ENCODE results near the gene SSR4.

The SSR4 gene

DNA sequence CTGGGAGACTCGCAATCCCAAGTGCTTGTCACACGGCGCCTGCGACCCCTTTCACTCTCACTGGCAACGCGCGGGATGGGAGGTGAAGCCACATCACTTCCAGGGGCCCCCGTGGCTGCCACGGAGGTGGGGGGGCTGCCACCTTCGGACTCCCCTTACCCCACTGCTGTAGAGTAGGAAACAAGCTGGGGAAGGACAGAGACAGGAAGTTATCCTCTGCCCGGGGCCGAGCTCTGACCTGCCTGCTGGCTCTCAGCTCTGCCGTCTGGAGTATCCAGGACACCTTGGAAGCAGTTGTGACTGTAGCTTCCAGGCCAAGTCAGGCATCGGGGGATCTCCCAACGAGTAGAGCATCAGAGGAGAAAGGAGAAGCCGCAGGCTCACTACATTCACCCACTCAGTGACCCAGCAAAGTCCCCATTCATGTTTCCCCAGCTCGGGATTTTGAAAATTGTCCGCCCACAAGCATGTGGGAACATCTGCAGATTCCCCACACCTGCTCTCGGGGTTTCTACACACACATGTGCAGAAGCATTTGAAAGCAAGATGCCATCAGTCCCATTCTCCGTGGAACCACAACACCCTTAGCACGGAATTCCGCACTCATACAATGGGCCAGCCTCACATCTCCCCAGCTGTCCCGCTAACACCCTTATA is 25.0 kb downstream of the SSR4 start:
- no peaks in the 10 kb centered on the region for H3K36me3 ChIP-seq (ENCODE audit: insufficient read depth, low read length)
- no peaks in the 10 kb centered on the region for H3K79me2 ChIP-seq (ENCODE audit: insufficient read depth, low read length)
- no peak for TF ChIP-seq EZH2phosphoT487 (IDR thresholded peaks at IDR 0.05; ENCODE audit: borderline replicate concordance)
- no peak overlapping the region for H3K4me2 ChIP-seq (ENCODE audit: low read depth, low read length, poor library complexity, severe bottlenecking)
- no peak overlapping the region for H3K4me3 ChIP-seq (ENCODE audit: low read length, poor library complexity, severe bottlenecking)
- no peak overlapping the region for H3K9ac ChIP-seq (ENCODE audit: low read depth, low read length, poor library complexity, severe bottlenecking)
- peaks cover 29% of the 10 kb centered on the region for H3K4me1 ChIP-seq (ENCODE audit: insufficient read depth, low read length, poor library complexity, severe bottlenecking)
- no peak overlapping the region for H2AFZ ChIP-seq (ENCODE audit: low read length)
- H4K20me1 ChIP-seq (ENCODE audit: insufficient read depth, low read length, poor library complexity, severe bottlenecking): no peaks in the 10 kb centered on the region
- H3K9me2 ChIP-seq (replicated peaks; ENCODE audit: low read depth, low read length): no peaks in the 10 kb centered on the region
- no peaks in the 10 kb centered on the region for H3K9me3 ChIP-seq (ENCODE audit: insufficient read depth, low read depth, low read length)
- H3F3A ChIP-seq (ENCODE audit: low read depth): no peaks in the 10 kb centered on the region
- H3K27me3 ChIP-seq (ENCODE audit: insufficient read depth, low read length, poor library complexity, severe bottlenecking): no peaks in the 10 kb centered on the region

DNA sequence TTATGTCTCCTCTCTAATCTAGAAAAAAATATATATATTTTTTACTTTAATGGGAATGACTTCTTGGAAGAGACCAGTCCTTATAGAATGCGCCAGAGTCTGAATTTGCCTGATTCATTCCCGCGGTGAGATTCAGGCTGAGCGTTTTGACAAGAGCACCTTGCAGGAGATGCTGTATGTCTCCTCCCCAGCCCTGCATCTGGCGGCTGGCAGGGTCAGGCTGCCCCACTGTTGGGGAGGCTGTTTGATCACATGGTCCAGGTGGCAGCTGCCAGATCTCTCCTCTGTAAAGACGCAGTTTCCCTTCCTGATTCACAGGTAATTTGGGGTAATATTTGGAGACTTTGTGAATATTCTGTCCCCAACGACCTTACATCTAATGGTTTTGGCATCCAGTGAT is 26.1 kb downstream of the SSR4 start:
- H3K9me3 ChIP-seq (ENCODE audit: insufficient read depth, low read depth, low read length): no peaks in the 10 kb centered on the region
- no peaks in the 10 kb centered on the region for H3K9me2 ChIP-seq (replicated peaks; ENCODE audit: low read depth, low read length)
- H3K79me2 ChIP-seq (ENCODE audit: insufficient read depth, low read length): no peaks in the 10 kb centered on the region
- H3K9ac ChIP-seq (ENCODE audit: low read depth, low read length, poor library complexity, severe bottlenecking): no peak overlapping the region
- no peaks in the 10 kb centered on the region for H3K27me3 ChIP-seq (ENCODE audit: insufficient read depth, low read length, poor library complexity, severe bottlenecking)
- H3K36me3 ChIP-seq (ENCODE audit: insufficient read depth, low read length): no peaks in the 10 kb centered on the region
- H3K4me3 ChIP-seq (ENCODE audit: low read length, poor library complexity, severe bottlenecking): no peak overlapping the region
- H3K4me2 ChIP-seq (ENCODE audit: low read depth, low read length, poor library complexity, severe bottlenecking): no peak overlapping the region
- 0 out of 2 replicates have a peak overlapping the region, but pooled peaks have one; percentile 16 for H2AFZ ChIP-seq (ENCODE audit: low read length)
- TF ChIP-seq EZH2phosphoT487 (IDR thresholded peaks at IDR 0.05; ENCODE audit: borderline replicate concordance): no peak
- TF ChIP-seq, protein P1, sequence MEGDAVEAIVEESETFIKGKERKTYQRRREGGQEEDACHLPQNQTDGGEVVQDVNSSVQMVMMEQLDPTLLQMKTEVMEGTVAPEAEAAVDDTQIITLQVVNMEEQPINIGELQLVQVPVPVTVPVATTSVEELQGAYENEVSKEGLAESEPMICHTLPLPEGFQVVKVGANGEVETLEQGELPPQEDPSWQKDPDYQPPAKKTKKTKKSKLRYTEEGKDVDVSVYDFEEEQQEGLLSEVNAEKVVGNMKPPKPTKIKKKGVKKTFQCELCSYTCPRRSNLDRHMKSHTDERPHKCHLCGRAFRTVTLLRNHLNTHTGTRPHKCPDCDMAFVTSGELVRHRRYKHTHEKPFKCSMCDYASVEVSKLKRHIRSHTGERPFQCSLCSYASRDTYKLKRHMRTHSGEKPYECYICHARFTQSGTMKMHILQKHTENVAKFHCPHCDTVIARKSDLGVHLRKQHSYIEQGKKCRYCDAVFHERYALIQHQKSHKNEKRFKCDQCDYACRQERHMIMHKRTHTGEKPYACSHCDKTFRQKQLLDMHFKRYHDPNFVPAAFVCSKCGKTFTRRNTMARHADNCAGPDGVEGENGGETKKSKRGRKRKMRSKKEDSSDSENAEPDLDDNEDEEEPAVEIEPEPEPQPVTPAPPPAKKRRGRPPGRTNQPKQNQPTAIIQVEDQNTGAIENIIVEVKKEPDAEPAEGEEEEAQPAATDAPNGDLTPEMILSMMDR (conservative IDR thresholded peaks at IDR 0.05; ENCODE audit: low read length): no peak
- H4K20me1 ChIP-seq (ENCODE audit: insufficient read depth, low read length, poor library complexity, severe bottlenecking): no peaks in the 10 kb centered on the region
- H3F3A ChIP-seq (ENCODE audit: low read depth): no peaks in the 10 kb centered on the region
- peaks cover 25% of the 10 kb centered on the region for H3K4me1 ChIP-seq (ENCODE audit: insufficient read depth, low read length, poor library complexity, severe bottlenecking)

DNA sequence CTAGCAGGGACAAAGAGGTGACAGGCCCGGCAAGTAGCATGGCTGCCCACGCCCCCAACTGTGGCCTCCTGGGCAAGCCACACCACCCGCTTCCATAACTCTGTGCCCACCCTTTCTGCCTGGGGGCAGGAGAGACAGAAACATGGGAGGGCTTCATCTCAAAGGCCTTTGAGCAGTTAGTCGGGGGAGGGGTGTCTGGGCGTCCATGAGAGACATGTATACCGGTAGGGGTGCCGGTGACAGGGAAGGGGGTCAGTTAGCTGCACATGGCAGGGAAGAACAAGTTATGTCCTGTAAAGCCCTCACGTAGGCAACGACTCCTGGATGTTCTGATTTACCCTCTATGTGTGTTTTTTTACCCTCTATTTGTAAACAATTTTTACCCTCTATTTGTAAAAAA is 26.6 kb downstream of the SSR4 start:
- Histone ChIP-seq H3K36me3 (ENCODE audit: insufficient read depth, low read length) (no peaks in the 10 kb centered on the region), H3K9me3 (ENCODE audit: insufficient read depth, low read depth, low read length) (no peaks in the 10 kb centered on the region), H3K4me1 (ENCODE audit: insufficient read depth, low read length, poor library complexity, severe bottlenecking) (peaks cover 25% of the 10 kb centered on the region), H4K20me1 (ENCODE audit: insufficient read depth, low read length, poor library complexity, severe bottlenecking) (no peaks in the 10 kb centered on the region), H3K4me2 (ENCODE audit: low read depth, low read length, poor library complexity, severe bottlenecking) (peak overlapping the region; percentile 54), H3K9me2 (replicated peaks; ENCODE audit: low read depth, low read length) (no peaks in the 10 kb centered on the region), H3K79me2 (ENCODE audit: insufficient read depth, low read length) (no peaks in the 10 kb centered on the region), H2AFZ (ENCODE audit: low read length) (0 out of 2 replicates have a peak overlapping the region, but pooled peaks have one; percentile 16), H3K4me3 (ENCODE audit: low read length, poor library complexity, severe bottlenecking) (no peak overlapping the region), H3F3A (ENCODE audit: low read depth) (no peaks in the 10 kb centered on the region), H3K27me3 (ENCODE audit: insufficient read depth, low read length, poor library complexity, severe bottlenecking) (no peaks in the 10 kb centered on the region), H3K9ac (ENCODE audit: low read depth, low read length, poor library complexity, severe bottlenecking) (no peak overlapping the region)
- TF ChIP-seq, protein P1 (conservative IDR thresholded peaks at IDR 0.05; ENCODE audit: low read length): no peak
- TF ChIP-seq EZH2phosphoT487 (IDR thresholded peaks at IDR 0.05; ENCODE audit: borderline replicate concordance): no peak

DNA sequence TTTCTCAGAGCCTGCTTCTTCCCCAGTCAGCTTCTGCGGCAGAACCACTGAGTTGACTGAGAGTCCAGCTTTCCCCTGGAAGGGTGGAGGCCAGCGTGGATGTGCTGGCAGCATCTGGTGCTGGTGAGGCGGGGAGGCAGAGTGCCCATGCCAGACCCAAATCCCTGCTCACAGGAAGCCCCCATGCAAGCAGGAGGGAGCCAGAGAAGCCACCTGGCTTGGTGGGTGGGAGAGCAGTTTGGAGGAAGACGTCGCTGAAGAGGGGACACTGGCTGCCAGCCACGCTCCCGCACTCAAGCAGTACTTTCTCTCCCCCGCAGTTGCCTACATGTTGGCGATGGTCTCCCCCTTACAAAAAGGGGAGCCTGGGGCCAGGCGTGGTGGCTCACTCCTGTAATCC is 29.9 kb downstream of the SSR4 start:
- Histone ChIP-seq H3K4me3 (ENCODE audit: low read length, poor library complexity, severe bottlenecking) (no peak overlapping the region), H3K36me3 (ENCODE audit: insufficient read depth, low read length) (no peaks in the 10 kb centered on the region), H3F3A (ENCODE audit: low read depth) (no peaks in the 10 kb centered on the region), H3K27me3 (ENCODE audit: insufficient read depth, low read length, poor library complexity, severe bottlenecking) (no peaks in the 10 kb centered on the region), H3K4me1 (ENCODE audit: insufficient read depth, low read length, poor library complexity, severe bottlenecking) (peaks cover 25% of the 10 kb centered on the region), H3K9me3 (ENCODE audit: insufficient read depth, low read depth, low read length) (no peaks in the 10 kb centered on the region), H3K79me2 (ENCODE audit: insufficient read depth, low read length) (no peaks in the 10 kb centered on the region), H4K20me1 (ENCODE audit: insufficient read depth, low read length, poor library complexity, severe bottlenecking) (no peaks in the 10 kb centered on the region), H3K9ac (ENCODE audit: low read depth, low read length, poor library complexity, severe bottlenecking) (no peak overlapping the region), H3K4me2 (ENCODE audit: low read depth, low read length, poor library complexity, severe bottlenecking) (no peak overlapping the region), H3K9me2 (replicated peaks; ENCODE audit: low read depth, low read length) (no peaks in the 10 kb centered on the region), H2AFZ (ENCODE audit: low read length) (no peak overlapping the region)
- TF ChIP-seq, protein P1 (conservative IDR thresholded peaks at IDR 0.05; ENCODE audit: low read length): no peak

Data from Loucy (cell line).